ENCODE measurements around the gene INO80E. TPM values are rescaled to one million over a fixed set of nuclear protein-coding genes. Genes with fewer than 3 reads are reported as not detected.

The INO80E gene
- total RNA-seq, 2 donors from 2014 or later, result 28.3 to 54.5 TPM

DNA sequence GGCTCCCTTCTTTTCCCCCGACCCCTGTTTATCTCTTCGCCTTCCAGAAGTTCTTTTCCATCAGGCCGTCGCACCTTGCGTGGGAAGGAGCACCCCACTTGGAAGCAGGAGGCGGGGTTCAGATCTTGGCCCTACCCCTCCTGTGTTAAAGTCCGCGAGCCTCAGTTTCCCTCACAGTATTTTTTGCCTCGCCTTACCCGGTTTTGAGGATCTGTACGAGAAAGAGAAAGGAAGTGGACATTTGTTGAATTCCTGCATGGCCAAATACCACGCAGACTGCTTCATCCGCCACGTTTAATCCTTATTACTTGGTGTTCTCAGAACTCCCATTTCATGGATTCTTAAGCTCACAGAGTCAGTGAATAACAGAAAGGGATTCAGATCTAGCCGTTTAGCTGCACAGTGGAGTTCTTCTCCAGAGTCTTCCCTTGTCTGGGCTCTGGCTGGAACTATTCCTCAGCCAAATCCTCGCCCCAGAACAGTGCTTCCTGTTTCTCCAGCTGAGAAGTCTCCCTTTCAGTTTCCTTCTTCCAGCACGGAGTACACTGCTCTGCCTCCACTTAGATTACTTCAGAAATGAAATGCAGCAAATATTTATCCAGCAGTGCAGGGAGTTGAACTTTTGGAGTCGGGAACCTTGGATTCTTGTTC lies 33.6 kb upstream of the INO80E start:
- Histone ChIP-seq H3K4me3 (peak overlapping the region; percentile 19 to 66), H3K36me3 (replicated peaks in 1 of 2; ENCODE audit: insufficient read depth in 1 of 2, low read depth in 2 of 2) (no peaks in the 10 kb centered on the region)
- WGBS, 2 donors, result 1 to 5% methylated on average over 18 of the region's 18 CpGs

DNA sequence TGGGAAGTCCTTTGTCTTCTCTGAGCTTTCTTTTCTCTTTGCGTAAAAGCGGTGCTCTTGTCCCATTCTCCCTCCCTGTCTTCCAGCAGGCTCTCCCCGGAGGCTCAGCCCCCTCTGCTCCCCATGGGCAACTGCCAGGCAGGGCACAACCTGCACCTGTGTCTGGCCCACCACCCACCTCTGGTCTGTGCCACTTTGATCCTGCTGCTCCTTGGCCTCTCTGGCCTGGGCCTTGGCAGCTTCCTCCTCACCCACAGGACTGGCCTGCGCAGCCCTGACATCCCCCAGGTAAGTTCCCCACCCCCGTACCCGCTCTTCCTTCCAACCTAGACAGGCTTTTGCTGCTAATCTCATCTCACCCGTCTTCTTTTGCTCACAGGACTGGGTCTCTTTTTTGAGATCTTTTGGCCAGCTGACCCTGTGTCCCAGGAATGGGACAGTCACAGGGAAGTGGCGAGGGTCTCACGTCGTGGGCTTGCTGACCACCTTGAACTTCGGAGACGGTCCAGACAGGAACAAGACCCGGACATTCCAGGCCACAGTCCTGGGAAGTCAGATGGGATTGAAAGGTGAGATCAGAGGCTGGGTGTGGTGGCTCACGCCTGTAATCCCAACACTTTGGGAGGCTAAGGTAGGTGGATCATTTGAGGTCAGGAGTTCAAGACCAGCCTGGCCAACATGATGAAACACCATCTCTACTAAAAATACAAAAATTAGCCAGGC lies 32.9 kb upstream of the INO80E start:
- TF ChIP-seq, protein P1, sequence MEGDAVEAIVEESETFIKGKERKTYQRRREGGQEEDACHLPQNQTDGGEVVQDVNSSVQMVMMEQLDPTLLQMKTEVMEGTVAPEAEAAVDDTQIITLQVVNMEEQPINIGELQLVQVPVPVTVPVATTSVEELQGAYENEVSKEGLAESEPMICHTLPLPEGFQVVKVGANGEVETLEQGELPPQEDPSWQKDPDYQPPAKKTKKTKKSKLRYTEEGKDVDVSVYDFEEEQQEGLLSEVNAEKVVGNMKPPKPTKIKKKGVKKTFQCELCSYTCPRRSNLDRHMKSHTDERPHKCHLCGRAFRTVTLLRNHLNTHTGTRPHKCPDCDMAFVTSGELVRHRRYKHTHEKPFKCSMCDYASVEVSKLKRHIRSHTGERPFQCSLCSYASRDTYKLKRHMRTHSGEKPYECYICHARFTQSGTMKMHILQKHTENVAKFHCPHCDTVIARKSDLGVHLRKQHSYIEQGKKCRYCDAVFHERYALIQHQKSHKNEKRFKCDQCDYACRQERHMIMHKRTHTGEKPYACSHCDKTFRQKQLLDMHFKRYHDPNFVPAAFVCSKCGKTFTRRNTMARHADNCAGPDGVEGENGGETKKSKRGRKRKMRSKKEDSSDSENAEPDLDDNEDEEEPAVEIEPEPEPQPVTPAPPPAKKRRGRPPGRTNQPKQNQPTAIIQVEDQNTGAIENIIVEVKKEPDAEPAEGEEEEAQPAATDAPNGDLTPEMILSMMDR (IDR thresholded peaks at IDR 0.05), result no peak
- TF ChIP-seq POLR2A (IDR thresholded peaks at IDR 0.05), result no peak
- H3K27me3 ChIP-seq, result no peaks in the 10 kb centered on the region
- WGBS, 2 donors, result 75 to 79% methylated on average over 14 of the region's 14 CpGs
- H3K27ac ChIP-seq, result peak overlapping the region in 3 of 4 donors; percentile 72 to 92 (median 87)
- H3K36me3 ChIP-seq (replicated peaks in 1 of 2; ENCODE audit: insufficient read depth in 1 of 2, low read depth in 2 of 2), result no peaks in the 10 kb centered on the region
- no peak for ATAC-seq
- H3K4me3 ChIP-seq, result no peak overlapping the region
- DNase-seq, result no peak
- intact Hi-C loops (cut with DNase I), result no loop called here
- no peaks in the 10 kb centered on the region for H3K9me3 ChIP-seq
- H3K4me1 ChIP-seq, result peaks cover 16% of the 10 kb centered on the region

More for the DNA sequence above, 33.6 kb upstream of the INO80E start:
- DNase-seq (peak in 1 of 4 donors; percentile 35), ATAC-seq (peak; percentile 31)
- Histone ChIP-seq H3K9me3 (no peaks in the 10 kb centered on the region), H3K27ac (peak overlapping the region; percentile 72 to 92 (median 81)), H3K27me3 (no peaks in the 10 kb centered on the region), H3K4me1 (peaks cover 16% of the 10 kb centered on the region)
- intact Hi-C loops (cut with DNase I), result no loop called here
- TF ChIP-seq POLR2A (IDR thresholded peaks at IDR 0.05), result peak in 1 of 3 donors; percentile 25
- TF ChIP-seq, protein P1 (IDR thresholded peaks at IDR 0.05), result no peak

DNA sequence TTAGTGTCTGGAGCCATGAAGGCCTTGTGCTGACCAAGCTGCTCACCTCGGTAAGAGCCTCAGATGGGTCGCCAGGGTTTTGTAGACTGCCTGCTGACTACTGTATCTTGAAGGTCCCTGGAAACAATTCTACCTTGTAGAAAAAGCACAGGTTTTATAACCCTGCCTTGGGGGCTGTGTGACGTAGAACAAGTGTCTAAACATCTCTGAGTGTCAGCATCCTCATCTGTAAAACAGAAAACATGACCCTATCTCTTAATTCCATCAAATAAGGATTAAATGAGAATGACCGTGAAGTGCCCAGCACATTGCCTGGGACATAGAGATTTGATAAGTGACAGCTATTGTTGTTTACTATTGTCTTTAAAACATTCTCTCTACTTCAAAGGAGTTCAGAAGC lies 27.8 kb upstream of the INO80E start:
- WGBS, 2 donors, result 78 to 90% methylated on average over 4 of the region's 4 CpGs

DNA sequence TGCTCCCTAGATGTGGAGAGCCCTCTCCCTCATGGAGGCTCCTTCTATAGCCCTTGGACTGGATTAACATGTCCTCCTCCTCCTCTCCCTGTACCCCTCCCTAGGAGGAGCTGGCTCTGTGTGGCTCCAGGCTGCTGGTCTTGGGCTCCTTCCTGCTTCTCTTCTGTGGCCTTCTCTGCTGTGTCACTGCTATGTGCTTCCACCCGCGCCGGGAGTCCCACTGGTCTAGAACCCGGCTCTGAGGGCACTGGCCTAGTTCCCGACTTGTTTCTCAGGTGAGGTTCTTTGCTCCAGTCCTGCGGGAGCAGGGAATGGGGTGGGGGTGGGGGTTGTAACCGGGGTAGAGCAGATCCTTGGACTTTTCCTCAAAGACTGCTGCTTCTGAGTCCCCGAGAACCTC lies 24.7 kb upstream of the INO80E start:
- Histone ChIP-seq H3K4me1 (peaks cover 25% of the 10 kb centered on the region), H3K4me3 (no peak overlapping the region), H3K27me3 (no peaks in the 10 kb centered on the region), H3K27ac (no peak overlapping the region), H3K9me3 (no peaks in the 10 kb centered on the region), H3K36me3 (replicated peaks in 1 of 2; ENCODE audit: insufficient read depth in 1 of 2, low read depth in 2 of 2) (peaks cover 0 to 3% of the 10 kb centered on the region in 2 donors)
- ATAC-seq (no peak), DNase-seq (no peak)
- TF ChIP-seq POLR2A (IDR thresholded peaks at IDR 0.05), result no peak
- TF ChIP-seq, protein P1 (IDR thresholded peaks at IDR 0.05), result no peak
- 84 to 87% methylated on average over 8 of the region's 8 CpGs for WGBS, 2 donors
- intact Hi-C loops (cut with DNase I), result no loop called here

More for the DNA sequence above, 27.8 kb upstream of the INO80E start:
- intact Hi-C loops (cut with DNase I), result no loop called here
- no peak for TF ChIP-seq POLR2A (IDR thresholded peaks at IDR 0.05)
- TF ChIP-seq, protein P1 (IDR thresholded peaks at IDR 0.05), result no peak
- Histone ChIP-seq H3K27me3 (no peaks in the 10 kb centered on the region), H3K4me3 (no peak overlapping the region), H3K36me3 (replicated peaks in 1 of 2; ENCODE audit: insufficient read depth in 1 of 2, low read depth in 2 of 2) (peaks cover 0 to 3% of the 10 kb centered on the region in 2 donors), H3K4me1 (peaks cover 4% of the 10 kb centered on the region), H3K27ac (no peak overlapping the region), H3K9me3 (no peaks in the 10 kb centered on the region)
- no peak for ATAC-seq
- DNase-seq, result no peak

Data from body of pancreas (tissue), 4 donors.